Measurements from ENCODE around the gene ACTR2. TPM values are rescaled to one million over a fixed set of nuclear protein-coding genes. Genes with fewer than 3 reads are reported as not detected.

The ACTR2 gene
- total RNA-seq, 4 donors from 2014 or later, result 90.3 to 126 (median 109) TPM

DNA sequence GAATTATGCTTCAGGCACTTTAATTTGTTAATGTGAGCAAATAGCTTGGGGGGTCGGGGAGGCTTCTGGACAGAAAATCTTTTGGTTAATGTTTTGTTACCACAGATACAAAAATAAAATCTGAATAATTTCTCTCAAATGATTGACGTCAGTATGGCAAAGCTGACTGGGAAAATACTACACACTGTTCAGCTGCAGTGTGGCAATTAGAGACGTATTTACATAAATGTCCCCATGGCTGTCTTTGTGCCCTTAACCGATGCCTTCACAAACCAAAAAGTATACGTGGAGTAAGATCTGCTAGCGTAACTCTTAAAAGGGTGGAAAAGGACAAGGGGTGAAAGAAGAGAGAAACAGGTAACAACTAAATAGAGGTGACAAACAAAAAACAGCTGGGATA is 83.4 kb downstream of the ACTR2 start:
- Histone ChIP-seq H3K4me3 (no peak overlapping the region), H3K9me3 (no peaks in the 10 kb centered on the region), H3K36me3 (peaks cover 0 to 55% of the 10 kb centered on the region in 2 donors), H3K27me3 (no peaks in the 10 kb centered on the region), H3K4me1 (peaks cover 0 to 11% (median 5%) of the 10 kb centered on the region in 3 donors), H3K27ac (peak overlapping the region in 3 of 4 donors; percentile 18 to 72 (median 64))
- WGBS, 2 donors (ENCODE audit: low coverage in 1 of 2), result 37 to 64% methylated on average over 3 to 6 of the region's 6 CpGs
- no peak for ATAC-seq
- TF ChIP-seq, protein P1, sequence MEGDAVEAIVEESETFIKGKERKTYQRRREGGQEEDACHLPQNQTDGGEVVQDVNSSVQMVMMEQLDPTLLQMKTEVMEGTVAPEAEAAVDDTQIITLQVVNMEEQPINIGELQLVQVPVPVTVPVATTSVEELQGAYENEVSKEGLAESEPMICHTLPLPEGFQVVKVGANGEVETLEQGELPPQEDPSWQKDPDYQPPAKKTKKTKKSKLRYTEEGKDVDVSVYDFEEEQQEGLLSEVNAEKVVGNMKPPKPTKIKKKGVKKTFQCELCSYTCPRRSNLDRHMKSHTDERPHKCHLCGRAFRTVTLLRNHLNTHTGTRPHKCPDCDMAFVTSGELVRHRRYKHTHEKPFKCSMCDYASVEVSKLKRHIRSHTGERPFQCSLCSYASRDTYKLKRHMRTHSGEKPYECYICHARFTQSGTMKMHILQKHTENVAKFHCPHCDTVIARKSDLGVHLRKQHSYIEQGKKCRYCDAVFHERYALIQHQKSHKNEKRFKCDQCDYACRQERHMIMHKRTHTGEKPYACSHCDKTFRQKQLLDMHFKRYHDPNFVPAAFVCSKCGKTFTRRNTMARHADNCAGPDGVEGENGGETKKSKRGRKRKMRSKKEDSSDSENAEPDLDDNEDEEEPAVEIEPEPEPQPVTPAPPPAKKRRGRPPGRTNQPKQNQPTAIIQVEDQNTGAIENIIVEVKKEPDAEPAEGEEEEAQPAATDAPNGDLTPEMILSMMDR (IDR thresholded peaks at IDR 0.05), result no peak
- TF ChIP-seq EP300 (IDR thresholded peaks at IDR 0.05), result no peak
- no peak for TF ChIP-seq POLR2AphosphoS5 (IDR thresholded peaks at IDR 0.05)
- no peak for TF ChIP-seq POLR2A (IDR thresholded peaks at IDR 0.05)

DNA sequence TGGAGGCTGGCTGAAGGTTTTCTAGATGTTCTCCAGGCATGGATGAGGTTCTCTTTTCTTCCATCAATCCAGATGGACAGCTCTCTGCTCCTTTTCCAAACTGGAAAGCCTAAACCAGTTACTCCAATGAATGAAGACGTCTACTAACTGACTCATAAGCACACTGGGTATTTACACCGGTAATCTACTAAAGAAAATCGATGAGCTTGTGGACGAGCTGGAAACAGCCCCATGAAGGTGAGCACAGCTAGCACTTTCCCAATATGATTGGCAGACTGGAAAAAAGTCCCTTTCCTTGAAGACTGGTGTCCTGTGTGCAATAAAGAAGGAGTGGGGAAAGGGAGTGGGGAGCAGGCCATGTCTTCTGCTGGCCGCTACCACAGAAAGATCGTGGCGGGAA is 84.0 kb downstream of the ACTR2 start:
- ATAC-seq, result no peak
- H3K4me1 ChIP-seq, result peaks cover 0 to 11% (median 5%) of the 10 kb centered on the region in 3 donors
- no peaks in the 10 kb centered on the region for H3K9me3 ChIP-seq
- peaks cover 0 to 61% of the 10 kb centered on the region in 2 donors for H3K36me3 ChIP-seq
- no peak overlapping the region for H3K4me3 ChIP-seq
- no peak for TF ChIP-seq POLR2AphosphoS5 (IDR thresholded peaks at IDR 0.05)
- TF ChIP-seq, protein P1 (IDR thresholded peaks at IDR 0.05), result no peak
- no peak for TF ChIP-seq POLR2A (IDR thresholded peaks at IDR 0.05)
- TF ChIP-seq EP300 (IDR thresholded peaks at IDR 0.05), result no peak
- H3K27me3 ChIP-seq, result no peaks in the 10 kb centered on the region
- H3K27ac ChIP-seq, result peak overlapping the region in 3 of 4 donors; percentile 18 to 72 (median 43)
- 94 to 100% methylated on average over 3 to 7 of the region's 7 CpGs for WGBS, 2 donors (ENCODE audit: low coverage in 1 of 2)

DNA sequence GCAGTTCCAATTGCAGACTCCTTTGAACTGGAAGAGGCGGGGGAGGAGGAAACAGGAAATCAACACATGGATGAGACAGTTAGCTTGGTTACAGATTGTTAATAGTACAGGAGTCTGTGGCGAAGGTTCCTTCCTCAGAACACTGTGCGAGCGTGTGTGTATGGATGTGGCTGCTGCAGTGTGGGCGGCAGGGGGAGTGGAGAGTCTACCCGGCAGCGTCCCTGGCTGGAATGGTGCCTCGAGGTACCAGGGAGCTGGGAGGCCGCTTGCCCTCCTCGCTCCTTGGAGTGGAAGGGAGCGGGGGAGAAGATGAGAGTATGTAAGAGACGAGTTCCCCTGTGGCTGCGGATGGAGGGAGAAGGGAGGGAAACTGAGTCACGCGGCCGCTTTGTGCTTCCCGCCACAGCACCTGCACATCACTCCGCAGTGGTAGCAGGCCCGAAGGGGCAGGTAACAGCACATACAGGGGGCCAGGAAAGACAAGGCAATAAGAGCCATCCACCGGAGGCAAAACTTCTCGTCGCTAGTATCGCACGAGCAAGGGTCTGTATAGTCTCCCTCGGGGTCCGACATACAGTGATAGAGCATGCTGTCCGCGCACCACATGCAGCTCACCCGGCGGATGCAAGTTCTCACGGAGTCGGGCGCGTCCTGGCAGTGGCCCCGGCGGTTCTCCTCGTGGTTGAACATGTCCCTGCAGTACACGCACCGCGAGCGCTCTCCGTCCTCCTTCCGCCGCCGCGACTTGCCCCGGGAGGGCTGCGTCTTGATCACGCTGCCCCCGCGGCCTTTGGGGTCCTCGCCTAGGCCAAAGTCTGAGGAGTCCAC is 85.7 kb downstream of the ACTR2 start:
- H3K9me3 ChIP-seq, result no peaks in the 10 kb centered on the region
- no peak overlapping the region for H3K4me3 ChIP-seq
- H3K4me1 ChIP-seq, result peaks cover 0 to 11% (median 5%) of the 10 kb centered on the region in 3 donors
- TF ChIP-seq EP300 (IDR thresholded peaks at IDR 0.05), result no peak
- TF ChIP-seq POLR2A (IDR thresholded peaks at IDR 0.05), result no peak
- no peak for TF ChIP-seq POLR2AphosphoS5 (IDR thresholded peaks at IDR 0.05)
- TF ChIP-seq, protein P1 (IDR thresholded peaks at IDR 0.05), result no peak
- peak overlapping the region in 1 of 4 donors; percentile 43 for H3K27ac ChIP-seq
- no peaks in the 10 kb centered on the region for H3K27me3 ChIP-seq
- ATAC-seq, result no peak
- WGBS, 2 donors (ENCODE audit: low coverage in 1 of 2), result 75 to 92% methylated on average over 1 to 29 of the region's 52 CpGs
- peaks cover 0 to 61% of the 10 kb centered on the region in 2 donors for H3K36me3 ChIP-seq

DNA sequence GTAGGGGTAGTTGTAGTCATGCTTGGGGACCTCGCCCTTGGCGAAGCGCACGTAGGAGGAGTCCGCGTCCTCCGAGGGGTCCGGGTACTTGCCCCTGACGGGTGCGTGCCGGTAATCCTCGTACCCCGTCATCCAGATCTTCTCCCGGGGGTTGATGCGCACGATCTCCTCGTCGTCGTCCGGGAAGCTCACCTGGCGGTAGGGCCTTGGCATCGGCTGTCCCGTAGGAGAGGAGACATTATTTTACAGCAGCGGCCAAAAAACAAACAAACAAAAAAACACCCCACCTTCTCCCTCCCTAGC is 86.3 kb downstream of the ACTR2 start:
- no peak overlapping the region for H3K4me3 ChIP-seq
- peaks cover 0 to 61% of the 10 kb centered on the region in 2 donors for H3K36me3 ChIP-seq
- H3K9me3 ChIP-seq, result no peaks in the 10 kb centered on the region
- WGBS, 2 donors (ENCODE audit: low coverage in 1 of 2), result 67 to 100% methylated on average over 1 of the region's 24 CpGs
- TF ChIP-seq, protein P1 (IDR thresholded peaks at IDR 0.05), result no peak
- TF ChIP-seq EP300 (IDR thresholded peaks at IDR 0.05), result no peak
- H3K27ac ChIP-seq, result no peak overlapping the region
- no peak for ATAC-seq
- peaks cover 0 to 11% (median 5%) of the 10 kb centered on the region in 3 donors for H3K4me1 ChIP-seq
- no peaks in the 10 kb centered on the region for H3K27me3 ChIP-seq
